ENCODE measurements around the gene CACNA2D3. TPM values are rescaled to one million over a fixed set of nuclear protein-coding genes. Genes with fewer than 3 reads are reported as not detected.

Gene CACNA2D3
- total RNA-seq, 4 donors from 2014 or later: 0.30 to 9.6 (median 3.9) TPM

GRCh38 chr3:55002416-55002930 is 880.1 kb downstream of the CACNA2D3 start:
- H3K4me3 ChIP-seq: no peak overlapping the region
- no peaks in the 10 kb centered on the region for H3K4me1 ChIP-seq
- H3K36me3 ChIP-seq: no peaks in the 10 kb centered on the region
- no peaks in the 10 kb centered on the region for H3K9me3 ChIP-seq
- DNase-seq (ENCODE audit: low spot score in 2 of 2): no peak
- H3K27ac ChIP-seq: no peak overlapping the region
- H3K27me3 ChIP-seq: no peaks in the 10 kb centered on the region
- 83 to 85% methylated on average over 9 of the region's 9 CpGs for WGBS, 2 donors
- no peak for TF ChIP-seq EP300 (IDR thresholded peaks at IDR 0.05)
- no peak for TF ChIP-seq CTCF (IDR thresholded peaks at IDR 0.05)
- TF ChIP-seq POLR2A (IDR thresholded peaks at IDR 0.05): no peak

DNA sequence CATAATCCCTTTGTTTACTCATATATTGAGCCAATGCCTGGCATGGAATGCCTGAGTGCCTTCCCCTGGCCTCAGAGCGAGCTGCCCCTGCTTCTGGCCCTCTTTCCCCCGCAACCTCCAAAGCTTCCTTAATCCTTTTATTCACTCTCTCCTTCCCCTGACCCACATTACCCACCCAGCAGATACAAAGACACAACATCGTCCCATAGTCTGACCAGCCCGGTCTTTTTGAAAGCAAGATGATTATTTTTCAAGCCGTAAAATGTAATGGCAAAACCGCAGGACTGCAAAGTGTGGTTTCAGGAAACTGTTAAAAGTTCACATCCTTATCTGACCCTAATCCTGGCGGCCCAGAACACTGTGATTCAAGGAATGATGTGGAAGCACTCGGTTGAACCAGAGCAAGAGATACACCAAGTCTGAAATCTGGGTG is 883.9 kb downstream of the CACNA2D3 start:
- Histone ChIP-seq H3K9me3 (no peaks in the 10 kb centered on the region), H3K27me3 (no peaks in the 10 kb centered on the region), H3K4me3 (no peak overlapping the region), H3K36me3 (no peaks in the 10 kb centered on the region), H3K4me1 (no peaks in the 10 kb centered on the region), H3K27ac (no peak overlapping the region)
- TF ChIP-seq EP300 (IDR thresholded peaks at IDR 0.05) (no peak), CTCF (IDR thresholded peaks at IDR 0.05) (no peak), POLR2A (IDR thresholded peaks at IDR 0.05) (no peak)
- DNase-seq (ENCODE audit: low spot score in 2 of 2): no peak
- WGBS, 2 donors: 43 to 47% methylated on average over 8 of the region's 8 CpGs

DNA sequence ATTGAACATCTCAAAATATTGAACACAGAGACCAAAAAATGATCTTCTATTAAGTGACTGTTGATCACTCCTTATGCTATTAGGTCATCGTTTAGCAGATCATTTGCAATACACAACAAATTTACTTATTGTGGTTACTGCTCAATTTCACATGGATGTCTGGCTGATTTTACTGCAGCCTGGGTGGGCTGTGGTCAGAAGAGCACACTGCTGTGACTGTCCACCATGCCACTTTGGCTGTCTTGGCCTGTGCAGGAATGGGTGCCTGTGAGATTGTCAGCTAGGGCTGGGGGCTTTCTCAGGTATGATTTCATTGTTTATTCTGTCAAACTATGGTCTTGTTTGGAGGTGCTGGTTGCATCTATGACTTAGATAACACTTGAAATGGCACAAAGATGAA is 885.6 kb downstream of the CACNA2D3 start:
- Histone ChIP-seq H3K4me3 (no peak overlapping the region), H3K27ac (no peak overlapping the region), H3K9me3 (no peaks in the 10 kb centered on the region), H3K36me3 (no peaks in the 10 kb centered on the region), H3K27me3 (no peaks in the 10 kb centered on the region), H3K4me1 (no peaks in the 10 kb centered on the region)
- TF ChIP-seq CTCF (IDR thresholded peaks at IDR 0.05) (no peak), POLR2A (IDR thresholded peaks at IDR 0.05) (no peak), EP300 (IDR thresholded peaks at IDR 0.05) (no peak)
- WGBS, 2 donors: 75 to 79% methylated on average over 1 of the region's 1 CpG
- DNase-seq (ENCODE audit: low spot score in 2 of 2): no peak

- 64 to 80% methylated on average over 4 of the region's 4 CpGs for WGBS, 2 donors
- no peaks in the 10 kb centered on the region for H3K4me1 ChIP-seq
- H3K36me3 ChIP-seq: no peaks in the 10 kb centered on the region
- no peaks in the 10 kb centered on the region for H3K27me3 ChIP-seq
- no peak overlapping the region for H3K4me3 ChIP-seq
- H3K27ac ChIP-seq: peak overlapping the region in 1 of 4 donors; percentile 17
- TF ChIP-seq POLR2A (IDR thresholded peaks at IDR 0.05) (no peak), EP300 (IDR thresholded peaks at IDR 0.05) (no peak), CTCF (IDR thresholded peaks at IDR 0.05) (no peak)
- DNase-seq (ENCODE audit: low spot score in 2 of 2): no peak
- no peaks in the 10 kb centered on the region for H3K9me3 ChIP-seq
These were observed 887.0 kb downstream of the CACNA2D3 start for GRCh38 chr3:55009372-55009771.

DNA sequence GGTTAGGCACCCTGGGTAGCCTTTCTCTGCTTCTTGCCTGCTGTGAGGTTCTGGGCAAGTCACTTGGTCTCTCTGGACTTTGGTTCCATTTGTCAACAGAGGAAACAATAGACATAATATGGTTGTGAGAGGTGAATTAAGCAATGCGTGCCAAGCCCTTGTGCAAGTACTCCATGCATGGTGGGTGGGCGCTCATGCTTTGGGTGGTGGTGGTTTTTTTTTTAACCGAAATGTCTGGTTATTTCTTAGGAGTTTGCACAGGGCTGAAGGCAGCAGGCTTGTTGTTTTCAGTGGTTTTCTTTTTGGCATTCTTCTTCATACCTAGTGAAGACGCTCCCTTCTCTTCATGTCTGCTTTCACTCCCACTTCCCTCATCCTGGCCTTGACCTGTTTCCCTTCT is 889.7 kb downstream of the CACNA2D3 start:
- H3K4me1 ChIP-seq: no peaks in the 10 kb centered on the region
- 88% methylated on average over 4 of the region's 4 CpGs for WGBS, 2 donors
- no peak overlapping the region for H3K4me3 ChIP-seq
- no peaks in the 10 kb centered on the region for H3K36me3 ChIP-seq
- H3K9me3 ChIP-seq: no peaks in the 10 kb centered on the region
- H3K27me3 ChIP-seq: no peaks in the 10 kb centered on the region
- no peak overlapping the region for H3K27ac ChIP-seq
- no peak for DNase-seq (ENCODE audit: low spot score in 2 of 2)
- TF ChIP-seq POLR2A (IDR thresholded peaks at IDR 0.05) (no peak), EP300 (IDR thresholded peaks at IDR 0.05) (no peak), CTCF (IDR thresholded peaks at IDR 0.05) (no peak)

All from tibial nerve (tissue), 4 donors.